GM23248 (cell line): ENCODE results near the gene NELFB.

ENCODE experiments used
- EZH2 ChIP-seq: fragments of 200-600 bp; sonication (generic); IDR thresholded peaks from 2 replicates; pipeline ENCODE4 v1.6.1; 2018; ENCODE audit warnings: antibody characterized with exemption, mild to moderate bottlenecking; ENCODE audit not compliant: insufficient read depth, poor library complexity, severe bottlenecking
- EZH2phosphoT487 ChIP-seq: fragments of 200-600 bp; sonication (generic); IDR thresholded peaks from 2 replicates; pipeline ENCODE4 v1.6.1; 2018; ENCODE audit warnings: antibody characterized with exemption, moderate library complexity, mild to moderate bottlenecking, low read depth; ENCODE audit not compliant: insufficient read depth

GRCh38 chr9:137320555-137321384 lies 65.6 kb downstream of the NELFB start:
- no peak for TF ChIP-seq EZH2
- TF ChIP-seq EZH2phosphoT487: no peak
